ENCODE measurements around the gene STIM1.
A peak's percentile ranks its signal among the peaks of the same experiment; 100 is the strongest.
"Not testable (repeated sequence)": the region's sequence is repeated elsewhere in the genome, so short reads cannot be mapped to it uniquely, and the experiment has no call there.

Gene STIM1

GRCh38 chr11:3885855-3886254 lies 30.4 kb downstream of the STIM1 start:
- DNase-seq (ENCODE audit: low read depth in 2 of 2), result no peak

- no peak for DNase-seq (ENCODE audit: low read depth in 2 of 2)
Measured at GRCh38 chr11:3886985-3887384, 31.5 kb downstream of the STIM1 start.

- no peak for DNase-seq (ENCODE audit: low read depth in 2 of 2)
Measured at GRCh38 chr11:3888876-3889275, 33.4 kb downstream of the STIM1 start.

GRCh38 chr11:3890014-3890413 lies 34.5 kb downstream of the STIM1 start:
- no peak for DNase-seq (ENCODE audit: low read depth in 2 of 2)

- no peak for DNase-seq (ENCODE audit: low read depth in 2 of 2)
Measured at GRCh38 chr11:3890806-3891205, 35.3 kb downstream of the STIM1 start.

- DNase-seq (ENCODE audit: low read depth in 2 of 2), result no peak
Measured at GRCh38 chr11:3891751-3892150, 36.3 kb downstream of the STIM1 start.

- DNase-seq (ENCODE audit: low read depth in 2 of 2), result no peak
Measured at GRCh38 chr11:3892156-3892555, 36.7 kb downstream of the STIM1 start.

- DNase-seq (ENCODE audit: low read depth in 2 of 2), result no peak
Measured at GRCh38 chr11:3893311-3893710, 37.8 kb downstream of the STIM1 start.

GRCh38 chr11:3894128-3894731 lies 38.8 kb downstream of the STIM1 start:
- no peak for DNase-seq (ENCODE audit: low read depth in 2 of 2)

GRCh38 chr11:3896644-3897043 lies 41.2 kb downstream of the STIM1 start:
- no peak for DNase-seq (ENCODE audit: low read depth in 2 of 2)

GRCh38 chr11:3900230-3900629 lies 44.8 kb downstream of the STIM1 start:
- DNase-seq (ENCODE audit: low read depth in 2 of 2), result not testable (repeated sequence)

GRCh38 chr11:3901249-3902025 lies 46.0 kb downstream of the STIM1 start:
- DNase-seq (ENCODE audit: low read depth in 2 of 2), result no peak

- DNase-seq (ENCODE audit: low read depth in 2 of 2), result no peak
Measured at GRCh38 chr11:3902441-3902840, 47.0 kb downstream of the STIM1 start.

- DNase-seq (ENCODE audit: low read depth in 2 of 2), result no peak
Measured at GRCh38 chr11:3903207-3903896, 47.9 kb downstream of the STIM1 start.

GRCh38 chr11:3904228-3904627 lies 48.8 kb downstream of the STIM1 start:
- no peak for DNase-seq (ENCODE audit: low read depth in 2 of 2)

GRCh38 chr11:3905080-3905953 lies 49.9 kb downstream of the STIM1 start:
- DNase-seq (ENCODE audit: low read depth in 2 of 2), result peak; percentile 36 to 38

- DNase-seq (ENCODE audit: low read depth in 2 of 2), result no peak
Measured at GRCh38 chr11:3906166-3906565, 50.7 kb downstream of the STIM1 start.

GRCh38 chr11:3907590-3907989 lies 52.1 kb downstream of the STIM1 start:
- DNase-seq (ENCODE audit: low read depth in 2 of 2), result no peak

- no peak for DNase-seq (ENCODE audit: low read depth in 2 of 2)
Measured at GRCh38 chr11:3909901-3910300, 54.4 kb downstream of the STIM1 start.

- no peak for DNase-seq (ENCODE audit: low read depth in 2 of 2)
Measured at GRCh38 chr11:3911908-3912505, 56.5 kb downstream of the STIM1 start.

- DNase-seq (ENCODE audit: low read depth in 2 of 2), result no peak
Measured at GRCh38 chr11:3913921-3914320, 58.5 kb downstream of the STIM1 start.

GRCh38 chr11:3914805-3915204 lies 59.3 kb downstream of the STIM1 start:
- no peak for DNase-seq (ENCODE audit: low read depth in 2 of 2)

Measured in stimulated activated CD8-positive, alpha-beta memory T cell treated with anti-CD3 and anti-CD28 coated beads, Interleukin-2, amount 100 ng/mL, for 48 hours (primary cell).